Endometrial microvascular endothelial cells (primary cell): ENCODE data around the gene CAPN13. TPM values are rescaled to one million over a fixed set of nuclear protein-coding genes. Genes with fewer than 3 reads are reported as not detected.
"Not testable (repeated sequence)": the region's sequence is repeated elsewhere in the genome, so short reads cannot be mapped to it uniquely, and the experiment has no call there.

Experiments used
- in situ Hi-C: cut with HindIII; loops from 2 replicates; pipeline ENCODE4 v1.10.0; 2017; ENCODE audit warnings: low sequenced_read_pairs, low pct_unique_long_range_greater_than_20kb; ENCODE audit errors: inconsistent ontology term
- total RNA-seq: library from RNA; depleted of rRNA; stranded (reverse); fragments of >200 nt; gene quantifications from one replicate; pipeline ENCODE4 v1.2.3, GENCODE V29; 2015; ENCODE audit errors: inconsistent ontology term

Gene CAPN13
- total RNA-seq, 1 donor from 2014 or later: not detected

- in situ Hi-C loops: no loop called here
These were observed 97.2 kb downstream of the CAPN13 start for GRCh38 chr2:30710016-30710415.

GRCh38 chr2:30709516-30709915, 97.7 kb downstream of the CAPN13 start:
- in situ Hi-C loops: no loop called here

- in situ Hi-C loops: no loop called here
These were observed 98.6 kb downstream of the CAPN13 start for GRCh38 chr2:30708491-30709290.

GRCh38 chr2:30707304-30707903, 99.8 kb downstream of the CAPN13 start:
- in situ Hi-C loops: no loop called here

- in situ Hi-C loops: no loop called here
These were observed 100.5 kb downstream of the CAPN13 start for GRCh38 chr2:30706534-30707303.

GRCh38 chr2:30705711-30706533, 101.3 kb downstream of the CAPN13 start:
- in situ Hi-C loops: no loop called here

- in situ Hi-C loops: no loop called here
These were observed 102.2 kb downstream of the CAPN13 start for GRCh38 chr2:30705056-30705455.

- in situ Hi-C loops: no loop called here
These were observed 102.8 kb downstream of the CAPN13 start for GRCh38 chr2:30704309-30705020.

- in situ Hi-C loops: no loop called here
These were observed 104.6 kb downstream of the CAPN13 start for GRCh38 chr2:30702694-30703093.

- in situ Hi-C loops: no loop called here
These were observed 105.5 kb downstream of the CAPN13 start for GRCh38 chr2:30701782-30702181.

GRCh38 chr2:30697242-30698103, 109.8 kb downstream of the CAPN13 start:
- in situ Hi-C loops: not testable (repeated sequence)

GRCh38 chr2:30695749-30696148, 111.5 kb downstream of the CAPN13 start:
- in situ Hi-C loops: no loop called here

- in situ Hi-C loops: no loop called here
These were observed 112.8 kb downstream of the CAPN13 start for GRCh38 chr2:30694286-30695055.

GRCh38 chr2:30693821-30694281, 113.4 kb downstream of the CAPN13 start:
- in situ Hi-C loops: no loop called here

GRCh38 chr2:30692829-30693275, 114.4 kb downstream of the CAPN13 start:
- in situ Hi-C loops: no loop called here

- in situ Hi-C loops: no loop called here
These were observed 115.1 kb downstream of the CAPN13 start for GRCh38 chr2:30691948-30692828.
